Stomach (tissue), 4 donors: ENCODE data around the gene RAB18.

Experiments
- CTCF ChIP-seq, 7 experiments: fragments of 450-650 bp in 4 of 7; fragments of 200-600 bp in 3 of 7; sonication (generic) in 3 of 7; IDR thresholded peaks; one replicate each; pipeline ENCODE4 v1.5.1; 2016 to 2019; ENCODE audit warnings: antibody characterized with exemption in 7 of 7, control low read depth in 2 of 7, mild to moderate bottlenecking in 1 of 7
- POLR2A ChIP-seq, 4 donors: fragments of 450-650 bp; IDR thresholded peaks; one replicate each; pipeline ENCODE4 v1.6.1; 2016; ENCODE audit warnings: antibody characterized with exemption in 4 of 4, control low read depth in 2 of 4, mild to moderate bottlenecking in 1 of 4, moderate library complexity in 1 of 4

GRCh38 chr10:27457261-27457945, 46.7 kb upstream of the RAB18 start:
- TF ChIP-seq CTCF (IDR thresholded peaks at IDR 0.05) (no peak), POLR2A (IDR thresholded peaks at IDR 0.05) (no peak)
